ENCODE results near the gene SHQ1.
A peak's percentile ranks its signal among the peaks of the same experiment; 100 is the strongest.

Gene SHQ1

GRCh38 chr3:72847282-72847681, 963 bp downstream of the SHQ1 start:
- DNase-seq: no peak

- DNase-seq: no peak
These were observed 2.1 kb downstream of the SHQ1 start for GRCh38 chr3:72846166-72846565.

DNA sequence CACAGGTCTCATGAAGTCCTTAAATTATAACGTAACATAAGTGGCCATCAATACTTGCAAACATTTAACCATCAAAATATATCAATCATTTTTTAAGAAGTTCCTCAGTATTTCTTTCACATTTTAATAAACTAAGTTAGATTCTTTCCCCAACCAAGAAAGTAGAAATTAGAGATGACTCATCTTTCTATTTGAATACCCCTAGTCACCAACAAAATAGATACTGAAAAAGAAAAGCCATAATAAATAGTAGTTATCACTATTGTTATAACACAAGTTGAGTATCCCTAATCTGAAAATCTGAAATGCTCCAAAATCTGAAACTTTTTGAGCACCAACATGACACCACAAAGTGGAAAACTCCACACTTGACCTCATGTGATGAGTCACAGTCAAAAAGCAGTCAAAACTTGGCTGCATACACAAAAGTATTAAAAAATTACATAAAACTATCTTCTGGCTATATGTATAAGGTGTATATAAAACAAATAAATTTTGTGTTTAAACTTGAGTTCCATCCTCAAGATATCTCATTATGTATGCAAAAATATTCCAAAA, 3.7 kb downstream of the SHQ1 start:
- DNase-seq: no peak

DNA sequence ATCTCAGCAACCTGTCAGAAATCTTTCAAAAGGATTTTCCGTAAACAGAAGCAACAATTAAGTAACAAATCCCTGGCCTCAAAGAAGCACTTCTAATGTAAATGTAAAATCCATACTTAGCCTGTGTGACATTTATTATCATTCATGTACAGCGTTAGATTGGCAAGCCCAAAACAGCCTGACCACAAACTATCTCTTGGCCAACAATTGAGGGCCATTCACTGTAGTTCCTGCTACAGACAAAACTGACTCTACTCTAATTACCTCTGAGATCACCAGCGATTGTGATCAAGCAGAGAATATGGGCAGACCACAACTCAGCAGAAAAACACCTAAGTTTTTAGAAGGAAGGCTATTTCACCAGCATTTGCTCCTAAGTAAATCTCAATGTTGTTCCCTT, 9.2 kb downstream of the SHQ1 start:
- no peak for DNase-seq

- DNase-seq: no peak
These were observed 11.3 kb downstream of the SHQ1 start for GRCh38 chr3:72836923-72837322.

DNA sequence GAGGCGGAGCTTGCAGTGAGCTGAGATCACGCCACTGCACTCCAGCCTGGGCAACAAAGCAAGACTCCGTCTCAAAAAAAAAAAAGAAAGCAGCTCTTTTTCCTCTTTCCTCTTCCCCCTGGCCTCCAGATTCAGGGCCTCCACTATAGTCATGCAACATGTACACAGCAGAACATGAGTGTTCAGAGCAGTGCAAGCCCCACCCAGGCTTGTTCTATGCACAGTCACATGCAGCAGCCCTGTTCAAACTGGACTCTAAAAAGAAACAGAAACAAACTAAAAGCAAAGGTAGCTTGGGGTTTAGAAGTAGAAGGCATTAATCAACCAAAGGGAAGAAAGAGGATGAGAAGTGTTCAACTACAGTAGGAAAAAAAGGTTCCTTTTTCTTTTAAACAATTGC, 11.8 kb downstream of the SHQ1 start:
- no peak for DNase-seq

- no peak for DNase-seq
These were observed 17.6 kb downstream of the SHQ1 start for GRCh38 chr3:72830452-72831223.

- no peak for DNase-seq
These were observed 18.5 kb downstream of the SHQ1 start for GRCh38 chr3:72829701-72830100.

- DNase-seq: peak in 1 of 2 donors; percentile 24
These were observed 27.0 kb downstream of the SHQ1 start for GRCh38 chr3:72821161-72821781.

GRCh38 chr3:72820415-72820814, 27.8 kb downstream of the SHQ1 start:
- peak; percentile 23 to 38 for DNase-seq

GRCh38 chr3:72818905-72819304, 29.3 kb downstream of the SHQ1 start:
- DNase-seq: peak; percentile 64 to 77

DNA sequence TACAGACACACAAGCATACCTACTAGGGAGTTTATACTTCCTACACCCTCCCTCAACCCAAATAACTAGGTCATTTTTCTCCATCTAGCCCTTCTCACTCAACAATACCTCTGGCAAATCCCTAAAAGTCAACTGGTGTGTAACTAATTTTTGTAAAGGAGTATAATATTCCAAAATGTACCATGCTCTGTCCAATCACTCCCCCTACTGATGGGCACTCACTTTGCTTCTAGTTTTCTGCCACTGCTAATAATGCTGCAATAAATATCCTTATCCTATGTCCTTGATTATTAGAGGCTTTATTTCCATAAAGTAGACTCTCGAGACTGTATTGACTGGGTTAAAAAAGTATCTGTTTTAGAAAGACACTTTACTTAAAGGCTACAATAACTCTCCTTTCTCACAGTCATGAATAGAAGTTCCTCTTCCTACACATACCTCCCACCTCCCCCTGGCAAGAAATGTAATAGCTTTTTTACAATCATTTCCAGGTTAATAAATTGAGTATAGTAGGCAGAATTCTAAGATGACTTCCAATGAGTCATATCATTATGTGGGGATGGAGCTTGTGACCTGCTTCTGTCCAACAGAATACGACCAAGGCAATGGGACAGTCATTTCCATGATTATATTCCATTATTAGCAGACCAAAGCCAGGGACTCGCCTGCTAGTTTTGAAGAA, 30.0 kb downstream of the SHQ1 start:
- DNase-seq: peak; percentile 16 to 29

GRCh38 chr3:72816862-72817355, 31.3 kb downstream of the SHQ1 start:
- no peak for DNase-seq

- no peak for DNase-seq
These were observed 33.9 kb downstream of the SHQ1 start for GRCh38 chr3:72814308-72814707.

- DNase-seq: no peak
These were observed 36.0 kb downstream of the SHQ1 start for GRCh38 chr3:72812201-72812600.

DNA sequence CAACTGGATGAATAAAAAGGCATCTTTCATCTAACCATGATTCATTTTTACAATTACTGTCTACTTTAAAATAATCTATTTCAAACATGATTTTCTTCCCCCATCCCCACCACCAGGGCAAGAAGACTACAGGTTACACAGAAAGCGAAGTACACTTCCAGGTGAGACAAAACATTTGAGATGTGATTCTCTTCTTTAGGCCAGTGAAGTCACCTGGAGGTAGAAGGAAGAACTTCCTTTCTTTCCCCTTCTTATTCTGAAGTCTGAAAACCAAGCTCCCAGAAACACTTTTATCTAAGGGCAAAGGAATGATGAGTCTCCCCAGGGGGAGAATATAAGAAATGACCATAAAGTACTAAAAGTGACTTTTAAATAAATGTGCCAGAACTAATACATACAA, 36.7 kb downstream of the SHQ1 start:
- DNase-seq: no peak

DNA sequence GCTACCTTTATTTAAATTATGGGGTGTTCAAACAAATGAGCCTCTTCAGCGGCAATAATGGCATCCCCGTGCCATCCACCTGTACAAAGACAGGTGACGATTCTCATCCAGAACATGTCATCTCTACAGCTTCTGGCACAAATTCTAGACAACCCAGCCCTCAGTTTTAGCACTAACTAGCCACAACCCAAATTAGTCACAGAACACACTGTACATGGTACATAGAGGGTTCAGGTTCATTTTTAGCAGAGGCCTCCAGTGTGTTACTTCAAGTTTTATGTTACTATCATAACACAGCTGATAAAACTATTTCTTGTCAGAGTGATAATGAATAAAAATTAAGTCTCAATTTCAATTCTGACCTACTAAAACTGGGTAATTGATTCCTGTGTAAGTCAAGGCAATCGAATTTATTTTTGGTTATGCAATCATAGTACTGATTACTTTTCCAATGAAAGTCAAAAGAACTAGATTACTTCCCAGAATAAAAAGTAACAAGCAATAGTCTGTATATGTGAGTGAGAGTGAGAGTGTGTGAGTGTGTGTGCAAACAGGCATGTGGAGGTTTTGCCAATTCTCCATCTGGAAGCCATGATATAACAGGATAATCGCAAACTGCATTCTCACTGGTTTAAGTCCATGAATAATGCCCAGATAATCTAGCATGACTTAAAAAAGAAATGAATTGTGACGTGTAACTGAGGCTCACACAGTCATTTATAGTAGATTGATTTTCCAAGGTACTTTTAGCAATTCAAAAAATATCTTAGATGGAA, 37.4 kb downstream of the SHQ1 start:
- no peak for DNase-seq

DNA sequence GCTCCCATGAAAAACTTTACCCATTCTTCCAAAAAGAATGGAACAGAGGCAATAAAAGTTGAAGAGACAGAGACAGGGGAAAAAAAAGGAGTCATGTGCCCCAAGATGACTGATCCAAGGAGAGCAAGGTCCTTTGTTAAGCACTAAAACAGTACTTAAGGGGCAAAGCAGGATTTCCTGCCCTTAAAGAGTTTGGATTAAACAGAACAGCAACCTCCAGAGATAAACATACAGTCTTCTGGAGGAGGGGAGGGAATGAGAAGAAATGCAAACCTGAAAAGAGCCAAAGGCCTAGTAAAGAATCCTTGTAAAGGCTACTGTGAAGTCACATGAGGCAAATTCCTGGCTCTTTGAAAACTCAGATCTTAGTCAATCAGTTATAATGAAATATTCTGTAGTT, 38.2 kb downstream of the SHQ1 start:
- no peak for DNase-seq

GRCh38 chr3:72804361-72804760, 43.9 kb downstream of the SHQ1 start:
- no peak for DNase-seq

- no peak for DNase-seq
These were observed 44.7 kb downstream of the SHQ1 start for GRCh38 chr3:72803573-72803972.

DNA sequence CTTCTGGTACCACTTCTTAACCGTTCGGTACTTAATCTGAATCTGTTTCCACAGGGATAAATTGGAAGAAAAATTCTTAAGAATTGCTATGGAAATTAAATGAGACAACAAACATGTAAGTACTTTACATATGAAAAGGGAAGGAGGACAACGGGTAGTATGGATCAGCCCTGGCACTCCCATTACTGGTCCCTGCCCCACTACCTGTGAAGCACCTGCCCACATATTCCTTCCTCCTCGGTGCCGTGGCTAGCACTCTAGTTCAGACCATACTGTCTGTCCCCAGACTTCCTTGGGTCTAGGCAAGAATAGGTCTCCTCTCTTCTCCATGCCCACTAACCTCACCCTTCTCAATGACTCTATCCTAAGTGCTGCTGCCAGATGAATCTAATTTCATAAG, 46.2 kb downstream of the SHQ1 start:
- DNase-seq: no peak

GRCh38 chr3:72800869-72801268, 47.4 kb downstream of the SHQ1 start:
- no peak for DNase-seq

Measured in inflammatory macrophage (primary cell).